ENCODE results near the gene ZNF76.

Gene ZNF76

DNA sequence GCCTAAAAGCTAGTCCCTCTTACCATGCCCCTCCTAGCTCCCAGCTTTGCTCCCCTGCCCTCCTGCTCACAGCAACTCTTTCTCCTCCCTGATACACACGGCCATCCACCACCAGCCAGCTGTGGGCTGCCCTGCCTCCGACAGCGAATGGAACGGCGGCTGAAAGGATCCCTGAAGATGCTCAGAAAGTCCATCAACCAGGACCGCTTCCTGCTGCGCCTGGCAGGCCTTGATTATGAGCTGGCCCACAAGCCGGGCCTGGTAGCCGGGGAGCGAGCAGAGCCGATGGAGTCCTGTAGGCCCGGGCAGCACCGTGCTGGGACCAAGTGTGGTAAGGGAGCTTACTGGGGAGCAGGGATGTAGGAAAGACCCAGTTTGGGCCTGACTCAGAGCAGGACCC is 16.6 kb upstream of the ZNF76 start:
- no peak for TF ChIP-seq CTCF (IDR thresholded peaks at IDR 0.05; ENCODE audit: borderline replicate concordance, insufficient read depth, low read depth, low read length)
- no peak overlapping the region for H3K4me3 ChIP-seq (ENCODE audit: low read depth, low read length)

GRCh38 chr6:35243386-35243958 is 16.1 kb upstream of the ZNF76 start:
- no peak overlapping the region for H3K4me3 ChIP-seq (ENCODE audit: low read depth, low read length)
- no peak for TF ChIP-seq CTCF (IDR thresholded peaks at IDR 0.05; ENCODE audit: borderline replicate concordance, insufficient read depth, low read depth, low read length)

GRCh38 chr6:35244551-35244950 is 15.0 kb upstream of the ZNF76 start:
- TF ChIP-seq CTCF (IDR thresholded peaks at IDR 0.05; ENCODE audit: borderline replicate concordance, insufficient read depth, low read depth, low read length) = no peak

DNA sequence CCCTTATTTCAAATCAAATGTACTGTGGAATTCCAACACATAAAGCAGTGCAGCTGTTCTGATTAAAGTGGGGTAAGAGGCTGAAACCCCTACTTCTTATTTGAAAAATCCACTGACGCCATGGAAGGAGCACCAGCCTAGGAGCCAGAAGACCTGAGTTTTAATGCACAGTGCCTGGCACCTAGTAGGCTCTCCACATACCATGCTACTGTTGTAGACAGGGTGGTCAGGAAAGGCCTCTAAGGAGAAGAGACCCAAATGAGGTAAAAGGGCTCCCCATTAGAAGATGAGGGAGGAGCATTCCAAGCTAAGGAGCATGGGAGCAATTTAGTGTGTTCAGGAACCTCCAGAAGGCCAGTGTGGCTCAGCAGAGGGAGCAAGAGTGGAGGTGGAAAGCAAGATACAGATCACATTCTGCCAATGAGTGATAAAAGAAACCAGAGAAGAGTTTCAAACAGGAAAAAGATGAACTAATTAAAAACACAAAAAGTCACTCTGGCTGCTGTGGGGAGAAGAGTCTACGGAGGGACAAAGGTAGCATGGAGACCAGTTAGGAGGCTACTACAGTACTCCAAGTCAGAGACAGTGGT is 11.8 kb upstream of the ZNF76 start:
- no peak overlapping the region for H3K4me3 ChIP-seq (ENCODE audit: low read depth, low read length)
- no peak for TF ChIP-seq CTCF (IDR thresholded peaks at IDR 0.05; ENCODE audit: borderline replicate concordance, insufficient read depth, low read depth, low read length)

More at GRCh38 chr6:35244551-35244950, 15.0 kb upstream of the ZNF76 start:
- H3K4me3 ChIP-seq (ENCODE audit: low read depth, low read length) = no peak overlapping the region

GRCh38 chr6:35248300-35248699 is 11.2 kb upstream of the ZNF76 start:
- no peak for TF ChIP-seq CTCF (IDR thresholded peaks at IDR 0.05; ENCODE audit: borderline replicate concordance, insufficient read depth, low read depth, low read length)
- no peak overlapping the region for H3K4me3 ChIP-seq (ENCODE audit: low read depth, low read length)

- H3K4me3 ChIP-seq (ENCODE audit: low read depth, low read length) = no peak overlapping the region
- no peak for TF ChIP-seq CTCF (IDR thresholded peaks at IDR 0.05; ENCODE audit: borderline replicate concordance, insufficient read depth, low read depth, low read length)
Measured at GRCh38 chr6:35248965-35249364, 10.6 kb upstream of the ZNF76 start.

- no peak overlapping the region for H3K4me3 ChIP-seq (ENCODE audit: low read depth, low read length)
- no peak for TF ChIP-seq CTCF (IDR thresholded peaks at IDR 0.05; ENCODE audit: borderline replicate concordance, insufficient read depth, low read depth, low read length)
Measured at GRCh38 chr6:35251949-35252348, 7.6 kb upstream of the ZNF76 start.
